ENCODE measurements around the gene PMS1.

PMS1 gene

GRCh38 chr2:189901664-189902063, 117.4 kb downstream of the PMS1 start:
- H3K4me2 ChIP-seq (ENCODE audit: low read length, poor library complexity, severe bottlenecking), result no peak overlapping the region
- H2BK5ac ChIP-seq (ENCODE audit: low read depth, low read length, poor library complexity, severe bottlenecking), result no peak overlapping the region
- no peaks in the 10 kb centered on the region for H3K79me1 ChIP-seq (replicated peaks; ENCODE audit: low read length, poor library complexity, severe bottlenecking)
- H3K27ac ChIP-seq (ENCODE audit: low read length, poor library complexity, severe bottlenecking), result no peak overlapping the region
- H3K9me3 ChIP-seq (ENCODE audit: control insufficient read depth, low read length), result no peaks in the 10 kb centered on the region
- H2BK15ac ChIP-seq (ENCODE audit: low read depth, poor library complexity, severe bottlenecking), result no peak overlapping the region
- H4K91ac ChIP-seq (ENCODE audit: low read length), result no peak overlapping the region
- no peak overlapping the region for H3K23ac ChIP-seq (ENCODE audit: low read length in 2 of 2)
- no peak overlapping the region for H2AK5ac ChIP-seq (ENCODE audit: low read length, severe bottlenecking)
- H3K27me3 ChIP-seq (ENCODE audit: control insufficient read depth in 1 of 2, insufficient read depth in 1 of 2, low read length in 2 of 2), result no peaks in the 10 kb centered on the region
- H2AFZ ChIP-seq (ENCODE audit: low read depth, low read length), result no peak overlapping the region
- H3K36me3 ChIP-seq (ENCODE audit: control insufficient read depth in 1 of 2, insufficient read depth in 2 of 2, low read depth in 1 of 2, low read length in 2 of 2), result no peaks in the 10 kb centered on the region
- H2BK12ac ChIP-seq (ENCODE audit: low read length in 2 of 2), result no peak overlapping the region
- H3K9ac ChIP-seq (ENCODE audit: low read length), result no peak overlapping the region
- no peak overlapping the region for H3K18ac ChIP-seq (ENCODE audit: low read depth in 1 of 2, low read length in 2 of 2)
- H4K8ac ChIP-seq (ENCODE audit: low read length), result no peak overlapping the region
- no peak overlapping the region for H3K4me3 ChIP-seq (ENCODE audit: insufficient read depth in 1 of 2, low read depth in 1 of 2, low read length in 2 of 2)
- no peaks in the 10 kb centered on the region for H3K4me1 ChIP-seq (ENCODE audit: control insufficient read depth, insufficient read depth, low read depth, low read length)
- H2BK120ac ChIP-seq (ENCODE audit: low read depth, low read length), result no peak overlapping the region
- no peak for DNase-seq
- H3K14ac ChIP-seq (ENCODE audit: low read length in 2 of 2), result no peak overlapping the region
- H3K4ac ChIP-seq (ENCODE audit: low read depth in 1 of 2, low read length in 2 of 2), result no peak overlapping the region

GRCh38 chr2:189913821-189914220, 129.6 kb downstream of the PMS1 start:
- no peak for DNase-seq
- Histone ChIP-seq H2AFZ (ENCODE audit: low read depth, low read length) (no peak overlapping the region), H2BK120ac (ENCODE audit: low read depth, low read length) (no peak overlapping the region), H2BK12ac (ENCODE audit: low read length in 2 of 2) (no peak overlapping the region), H2BK15ac (ENCODE audit: low read depth, poor library complexity, severe bottlenecking) (no peak overlapping the region), H3K79me1 (replicated peaks; ENCODE audit: low read length, poor library complexity, severe bottlenecking) (no peaks in the 10 kb centered on the region), H2AK5ac (ENCODE audit: low read length, severe bottlenecking) (no peak overlapping the region), H3K27ac (ENCODE audit: low read length, poor library complexity, severe bottlenecking) (no peak overlapping the region), H3K27me3 (ENCODE audit: control insufficient read depth in 1 of 2, insufficient read depth in 1 of 2, low read length in 2 of 2) (no peaks in the 10 kb centered on the region), H3K9me3 (ENCODE audit: control insufficient read depth, low read length) (no peaks in the 10 kb centered on the region), H3K4me2 (ENCODE audit: low read length, poor library complexity, severe bottlenecking) (no peak overlapping the region), H3K4ac (ENCODE audit: low read depth in 1 of 2, low read length in 2 of 2) (no peak overlapping the region), H3K18ac (ENCODE audit: low read depth in 1 of 2, low read length in 2 of 2) (no peak overlapping the region), H4K91ac (ENCODE audit: low read length) (no peak overlapping the region), H3K23ac (ENCODE audit: low read length in 2 of 2) (no peak overlapping the region), H3K9ac (ENCODE audit: low read length) (no peak overlapping the region), H3K4me1 (ENCODE audit: control insufficient read depth, insufficient read depth, low read depth, low read length) (no peaks in the 10 kb centered on the region), H3K4me3 (ENCODE audit: insufficient read depth in 1 of 2, low read depth in 1 of 2, low read length in 2 of 2) (no peak overlapping the region), H3K14ac (ENCODE audit: low read length in 2 of 2) (no peak overlapping the region), H4K8ac (ENCODE audit: low read length) (no peak overlapping the region), H3K36me3 (ENCODE audit: control insufficient read depth in 1 of 2, insufficient read depth in 2 of 2, low read depth in 1 of 2, low read length in 2 of 2) (no peaks in the 10 kb centered on the region), H2BK5ac (ENCODE audit: low read depth, low read length, poor library complexity, severe bottlenecking) (no peak overlapping the region)
- 50% methylated on average over 2 of the region's 3 CpGs for whole genome bisulfite sequencing

DNA sequence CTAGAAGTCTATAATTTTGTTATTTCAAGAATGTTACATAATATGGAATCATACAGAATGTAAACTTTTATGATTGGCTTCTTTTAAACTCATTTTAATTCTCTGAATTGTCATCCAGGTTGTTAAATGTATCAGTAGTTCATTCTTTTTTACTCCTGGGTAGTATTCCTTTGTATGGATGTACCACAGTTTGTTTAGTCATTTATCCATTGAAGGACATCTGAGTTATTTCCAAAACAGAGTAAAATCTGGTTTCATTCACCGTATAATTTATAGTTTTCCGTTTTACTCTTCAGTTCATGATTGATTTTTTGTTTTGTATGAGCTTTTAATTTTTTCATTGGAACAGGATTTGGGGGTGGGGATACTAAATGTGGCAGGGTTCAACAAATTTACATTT, 132.4 kb downstream of the PMS1 start:
- Histone ChIP-seq H3K4me3 (ENCODE audit: insufficient read depth in 1 of 2, low read depth in 1 of 2, low read length in 2 of 2) (no peak overlapping the region), H3K27ac (ENCODE audit: low read length, poor library complexity, severe bottlenecking) (no peak overlapping the region), H4K8ac (ENCODE audit: low read length) (no peak overlapping the region), H4K91ac (ENCODE audit: low read length) (no peak overlapping the region), H2BK12ac (ENCODE audit: low read length in 2 of 2) (no peak overlapping the region), H2BK15ac (ENCODE audit: low read depth, poor library complexity, severe bottlenecking) (no peak overlapping the region), H3K23ac (ENCODE audit: low read length in 2 of 2) (no peak overlapping the region), H3K14ac (ENCODE audit: low read length in 2 of 2) (no peak overlapping the region), H3K18ac (ENCODE audit: low read depth in 1 of 2, low read length in 2 of 2) (no peak overlapping the region), H3K27me3 (ENCODE audit: control insufficient read depth in 1 of 2, insufficient read depth in 1 of 2, low read length in 2 of 2) (no peaks in the 10 kb centered on the region), H3K4me2 (ENCODE audit: low read length, poor library complexity, severe bottlenecking) (no peak overlapping the region), H2AFZ (ENCODE audit: low read depth, low read length) (no peak overlapping the region), H3K4me1 (ENCODE audit: control insufficient read depth, insufficient read depth, low read depth, low read length) (no peaks in the 10 kb centered on the region), H3K9me3 (ENCODE audit: control insufficient read depth, low read length) (no peaks in the 10 kb centered on the region), H3K79me1 (replicated peaks; ENCODE audit: low read length, poor library complexity, severe bottlenecking) (no peaks in the 10 kb centered on the region), H2AK5ac (ENCODE audit: low read length, severe bottlenecking) (no peak overlapping the region), H3K4ac (ENCODE audit: low read depth in 1 of 2, low read length in 2 of 2) (no peak overlapping the region), H3K9ac (ENCODE audit: low read length) (no peak overlapping the region), H2BK5ac (ENCODE audit: low read depth, low read length, poor library complexity, severe bottlenecking) (no peak overlapping the region), H2BK120ac (ENCODE audit: low read depth, low read length) (no peak overlapping the region), H3K36me3 (ENCODE audit: control insufficient read depth in 1 of 2, insufficient read depth in 2 of 2, low read depth in 1 of 2, low read length in 2 of 2) (no peaks in the 10 kb centered on the region)
- 100% methylated on average over 2 of the region's 2 CpGs for WGBS
- no peak for DNase-seq

Data from mesenchymal stem cell (in vitro differentiated cells and primary cell).